ELF-1 (cell line): ENCODE results near the gene FUBP1.
"Not testable (repeated sequence)": the region's sequence is repeated elsewhere in the genome, so short reads cannot be mapped to it uniquely, and the experiment has no call there.

Experiments
- DNase-seq: peaks from one replicate; pipeline ENCODE4 v3.0.0-alpha.2; 2016; ENCODE audit warnings: low read depth, low spot score

The FUBP1 gene

GRCh38 chr1:77987919-77988318, 9.0 kb upstream of the FUBP1 start:
- DNase-seq: no peak

DNA sequence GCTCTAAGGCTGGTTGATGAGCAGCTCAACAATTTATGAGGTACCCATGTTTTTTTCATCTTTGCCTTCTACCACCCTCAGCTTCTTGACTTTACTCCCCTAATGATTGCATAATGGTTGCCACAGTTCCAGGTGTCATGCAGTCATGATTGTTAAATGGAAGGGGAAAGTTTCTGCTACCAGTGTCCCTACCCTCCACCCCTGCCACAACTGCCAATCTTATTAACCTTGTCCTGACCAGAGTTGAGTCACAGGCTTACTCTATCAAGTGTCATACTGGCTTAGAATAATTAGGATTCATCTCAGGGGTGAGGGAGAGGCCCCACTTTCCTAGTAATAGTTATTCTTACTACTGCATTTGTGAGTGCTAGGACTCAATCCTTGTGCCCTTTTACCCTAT, 7.9 kb upstream of the FUBP1 start:
- no peak for DNase-seq

GRCh38 chr1:77984629-77985028, 5.8 kb upstream of the FUBP1 start:
- DNase-seq: no peak

DNA sequence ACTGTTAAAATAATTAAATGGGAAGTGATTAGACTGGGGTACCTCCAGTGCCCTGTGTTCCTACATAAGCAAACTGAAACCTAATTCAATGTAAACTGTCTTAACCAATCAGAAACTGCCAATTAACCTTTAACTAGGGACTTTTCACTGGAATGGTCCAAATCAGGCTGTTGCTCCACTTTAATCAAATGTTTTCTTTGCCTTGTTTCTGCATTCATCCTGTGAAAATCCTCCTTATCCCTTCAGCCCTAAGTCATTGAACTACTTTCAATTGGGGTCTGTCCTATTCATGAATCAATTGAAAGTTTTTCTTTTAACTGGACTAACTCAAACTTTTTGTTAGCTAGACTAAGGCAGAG, 5.1 kb upstream of the FUBP1 start:
- no peak for DNase-seq

DNA sequence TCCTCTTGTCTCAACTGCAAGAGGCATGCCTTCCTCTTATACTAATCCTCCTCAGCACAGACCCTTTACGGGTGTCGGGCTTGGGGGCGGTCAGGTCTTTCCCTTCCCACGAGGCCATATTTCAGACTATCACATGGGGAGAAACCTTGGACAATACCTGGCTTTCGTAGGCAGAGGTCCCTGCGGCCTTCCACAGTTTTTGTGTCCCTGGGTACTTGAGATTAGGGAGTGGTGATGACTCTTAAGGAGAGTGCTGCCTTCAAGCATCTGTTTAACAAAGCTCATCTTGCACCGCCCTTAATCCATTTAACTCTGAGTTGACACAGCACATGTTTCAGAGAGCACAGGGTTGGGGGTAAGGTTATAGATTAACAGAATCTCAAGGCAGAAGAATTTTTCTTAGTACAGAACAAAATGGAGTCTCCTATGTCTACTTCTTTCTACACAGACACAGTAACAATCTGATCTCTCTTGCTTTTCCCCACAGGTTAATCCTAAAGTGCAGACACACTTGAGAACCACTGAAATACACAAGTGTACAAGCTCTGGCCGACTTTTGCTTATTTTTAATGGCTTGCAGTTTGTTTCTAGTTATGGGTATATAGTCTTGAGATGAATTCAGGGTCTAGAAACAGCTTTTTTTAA, 4.6 kb upstream of the FUBP1 start:
- not testable (repeated sequence) for DNase-seq

DNA sequence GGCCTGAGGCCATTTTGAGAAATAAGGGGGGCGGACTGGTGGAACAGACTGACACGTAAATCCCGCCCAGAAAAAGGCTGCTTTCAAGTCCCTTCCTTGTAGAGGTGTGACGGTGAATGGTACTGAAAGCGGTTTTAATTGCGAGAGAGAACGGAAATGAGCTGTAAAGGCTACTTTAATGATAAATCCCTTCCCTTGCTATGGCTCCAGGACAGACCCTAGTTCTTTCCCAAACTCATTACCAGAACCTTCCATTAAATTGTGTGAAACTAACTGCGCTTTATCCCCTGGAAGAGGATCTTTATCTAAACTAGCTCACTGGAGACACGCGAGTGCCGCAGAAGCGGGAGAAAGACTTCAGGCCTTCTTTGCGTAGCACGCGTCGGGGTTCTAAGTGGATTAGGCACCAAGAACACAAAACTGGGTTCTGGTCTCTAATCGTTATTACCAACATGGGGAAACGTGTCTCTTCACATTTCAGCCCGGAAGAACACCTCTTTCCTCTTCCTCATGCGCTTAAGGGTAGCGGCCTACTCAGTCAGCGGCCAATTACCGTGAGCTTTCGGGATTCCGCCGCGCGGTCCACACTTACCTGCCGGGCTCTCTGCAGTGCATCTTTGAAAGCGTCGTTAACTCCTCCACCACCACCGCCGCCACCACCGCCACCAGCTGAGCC, 441 bp downstream of the FUBP1 start:
- DNase-seq: peak; percentile 95

DNA sequence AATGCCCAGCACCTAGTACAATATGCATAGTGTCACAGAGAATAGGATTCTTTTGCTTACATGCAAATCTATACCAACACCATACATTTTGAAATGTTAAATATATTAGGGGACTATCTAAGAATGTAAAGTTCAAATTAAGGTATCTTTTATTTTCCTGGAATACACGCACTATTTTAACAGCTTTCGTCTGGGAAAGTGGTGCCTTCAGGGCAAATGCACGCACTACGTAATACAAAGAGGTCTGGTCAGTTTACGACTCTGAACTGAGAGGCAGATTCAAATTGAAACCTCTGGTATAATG, 931 bp downstream of the FUBP1 start:
- DNase-seq: no peak

- DNase-seq: peak; percentile 44
These were observed 2.3 kb downstream of the FUBP1 start for GRCh38 chr1:77976433-77977076.

- DNase-seq: no peak
These were observed 3.0 kb downstream of the FUBP1 start for GRCh38 chr1:77975907-77976306.

DNA sequence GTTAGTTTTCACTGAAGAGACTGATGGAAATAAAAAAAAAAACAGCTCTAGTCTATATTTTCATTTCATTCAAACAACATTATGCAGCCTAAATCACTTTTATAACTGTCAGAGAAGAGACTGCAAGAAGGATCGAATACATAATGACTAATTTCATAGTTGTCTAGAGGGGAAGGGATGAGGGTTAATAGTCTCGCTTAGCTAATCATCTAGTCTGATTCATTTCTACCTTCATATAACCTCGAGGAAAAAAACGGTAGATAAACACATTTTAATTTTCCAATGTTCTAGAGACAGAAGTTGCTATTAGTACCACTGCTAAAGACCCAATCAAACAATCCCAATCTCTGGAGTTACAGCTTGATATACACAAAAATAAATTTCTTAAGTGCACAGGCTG, 3.5 kb downstream of the FUBP1 start:
- DNase-seq: no peak

- no peak for DNase-seq
These were observed 6.8 kb downstream of the FUBP1 start for GRCh38 chr1:77972080-77972479.

DNA sequence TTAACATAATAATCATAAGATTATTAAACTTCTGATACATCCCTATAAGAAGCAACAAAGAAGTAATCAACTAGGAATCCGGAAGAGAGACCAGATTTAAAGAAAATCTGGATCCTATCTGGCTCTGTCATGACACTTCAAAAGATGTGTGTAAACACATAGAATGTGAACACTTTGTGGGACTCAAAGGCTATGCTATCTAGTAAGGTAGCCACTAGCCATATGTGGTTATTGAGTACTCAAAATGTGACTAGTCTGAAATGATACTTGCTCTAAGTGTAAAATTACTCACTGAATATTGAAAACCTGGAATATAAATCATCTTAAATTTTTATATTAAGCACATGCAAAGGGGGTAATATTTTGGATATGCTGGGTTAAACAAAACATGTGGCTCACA, 8.7 kb downstream of the FUBP1 start:
- no peak for DNase-seq

DNA sequence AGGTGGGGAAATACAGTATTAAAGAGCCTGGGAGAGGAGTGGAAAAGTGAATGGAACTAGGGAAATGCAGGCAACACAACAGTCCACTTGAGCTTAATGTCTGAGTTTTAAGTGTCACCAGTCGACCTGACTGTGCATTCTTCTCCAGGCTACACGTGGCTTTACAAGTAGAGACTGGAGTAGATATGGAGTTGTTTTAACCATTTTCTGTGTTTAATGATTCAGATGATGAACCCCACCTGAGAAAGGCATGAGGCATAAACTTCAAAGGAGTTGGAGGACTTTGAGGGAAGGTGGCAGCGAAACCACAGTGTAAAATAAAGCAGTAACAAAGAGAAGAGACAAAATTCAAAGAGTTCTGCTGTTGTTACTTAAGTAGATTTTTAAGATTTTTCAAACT, 12.6 kb downstream of the FUBP1 start:
- DNase-seq: no peak

DNA sequence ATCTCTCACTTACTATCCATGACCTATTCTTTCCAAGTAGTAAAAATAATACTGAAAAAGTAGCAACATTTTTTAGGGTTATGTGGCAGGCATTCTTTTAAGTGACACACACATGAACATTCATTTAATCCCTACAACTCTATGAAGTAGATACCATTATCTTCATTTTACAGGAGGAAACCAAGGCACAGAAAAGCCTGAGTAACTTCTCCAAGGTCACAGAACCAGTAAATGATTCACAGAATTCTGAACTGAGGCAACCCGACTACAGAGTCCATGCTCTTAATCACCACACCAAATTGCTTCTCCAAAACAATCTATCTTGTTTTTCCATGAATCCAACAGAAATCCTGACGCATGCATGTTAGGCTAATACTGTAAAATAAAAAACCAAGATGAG, 17.5 kb downstream of the FUBP1 start:
- DNase-seq: no peak

DNA sequence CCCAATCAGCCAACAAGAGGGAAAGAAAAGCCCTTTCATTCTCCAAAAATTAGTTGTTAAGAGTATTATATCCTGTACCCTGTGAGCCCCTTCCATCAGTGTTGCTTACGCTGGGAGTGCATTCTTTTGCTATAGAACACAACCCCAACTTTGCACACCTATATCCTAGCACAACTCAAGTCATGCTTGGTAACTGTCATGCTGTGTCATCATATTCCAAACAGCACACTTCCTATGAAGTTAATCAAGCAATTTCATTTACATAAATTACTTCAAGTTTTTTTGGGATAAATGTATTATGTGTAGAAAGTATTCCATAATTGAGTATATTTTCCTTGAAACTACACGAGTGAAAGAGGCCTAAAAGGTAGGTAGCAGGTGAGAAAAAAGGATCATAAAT, 20.0 kb downstream of the FUBP1 start:
- no peak for DNase-seq

GRCh38 chr1:77958391-77958790, 20.5 kb downstream of the FUBP1 start:
- no peak for DNase-seq

DNA sequence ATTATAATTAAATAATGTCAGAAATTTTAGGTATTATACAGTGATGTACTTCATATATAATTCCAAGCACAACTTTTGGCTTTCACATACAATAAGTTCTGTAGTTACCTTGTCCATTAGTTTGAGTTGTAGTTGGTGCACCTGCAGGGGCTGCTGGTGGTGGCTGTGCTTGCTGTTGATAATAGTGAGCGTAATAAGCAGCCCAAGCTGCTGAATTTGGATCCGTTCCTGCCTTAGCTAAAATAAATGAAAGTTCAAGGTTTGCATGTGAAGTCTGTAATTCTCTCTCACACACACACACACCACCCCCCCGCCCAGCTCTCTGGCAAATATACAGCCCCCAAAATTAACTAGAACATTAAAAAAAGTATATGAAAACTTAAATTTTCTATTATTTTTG, 22.4 kb downstream of the FUBP1 start:
- DNase-seq: no peak

GRCh38 chr1:77955709-77956108, 23.2 kb downstream of the FUBP1 start:
- no peak for DNase-seq

- DNase-seq: no peak
These were observed 24.4 kb downstream of the FUBP1 start for GRCh38 chr1:77954521-77954920.

DNA sequence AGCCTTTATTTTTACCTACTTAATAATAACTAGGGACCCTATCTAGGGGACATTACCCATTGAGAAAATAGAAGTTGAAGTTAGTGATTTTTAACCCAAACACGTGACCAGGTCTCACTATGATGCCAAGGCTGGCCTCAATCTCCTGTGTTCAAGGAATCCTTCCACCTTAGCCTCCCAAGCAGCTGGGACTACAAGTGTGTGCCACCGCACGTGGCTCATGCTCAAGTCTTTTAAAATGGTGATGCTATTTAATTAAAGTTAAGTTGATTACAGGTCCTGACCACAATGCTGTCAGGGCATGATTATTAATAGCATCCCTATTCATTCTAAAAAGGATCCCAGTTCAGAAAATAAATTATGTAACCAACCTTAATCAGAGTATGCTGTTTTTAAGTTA, 25.0 kb downstream of the FUBP1 start:
- no peak for DNase-seq

DNA sequence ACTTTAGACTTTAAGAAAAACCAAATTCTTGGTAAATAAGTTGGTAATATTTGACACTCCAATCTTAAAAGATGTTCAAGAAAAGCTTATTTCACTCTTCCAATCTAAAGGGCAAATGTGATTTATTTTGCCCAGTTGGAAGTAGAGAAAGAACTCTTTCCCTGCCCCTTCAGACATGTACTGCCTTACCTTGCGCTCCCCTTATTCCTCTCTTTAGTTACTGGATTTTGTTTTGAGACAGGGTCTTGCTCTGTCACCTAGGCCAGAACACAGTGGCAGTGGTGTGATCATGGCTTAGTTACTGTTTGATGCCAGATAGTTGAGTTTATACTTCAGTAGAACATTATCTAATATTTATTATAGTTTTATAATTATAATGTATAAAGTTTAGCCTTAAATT, 27.5 kb downstream of the FUBP1 start:
- DNase-seq: no peak

- no peak for DNase-seq
These were observed 28.0 kb downstream of the FUBP1 start for GRCh38 chr1:77950873-77951272.

GRCh38 chr1:77948841-77949424, 29.9 kb downstream of the FUBP1 start:
- peak; percentile 60 for DNase-seq
